Effector memory CD4-positive, alpha-beta T cell (primary cell): ENCODE data around the gene SORCS2.

ENCODE experiments used
- DNase-seq, 3 donors: peaks; one replicate each; pipeline ENCODE4 v3.0.0-alpha.2; 2020
- H3K27ac ChIP-seq: 2 replicates; pipeline ENCODE4 v1.7.0; 2013; ENCODE audit warnings: mild to moderate bottlenecking, low read length, moderate library complexity; ENCODE audit not compliant: insufficient read depth, poor library complexity, severe bottlenecking
- H3K27me3 ChIP-seq: replicated peaks from 2 replicates; pipeline ENCODE4 v1.7.0; 2013; ENCODE audit warnings: mild to moderate bottlenecking, low read length; ENCODE audit not compliant: insufficient read depth, control insufficient read depth, poor library complexity, severe bottlenecking
- H3K36me3 ChIP-seq: 2 replicates; pipeline ENCODE4 v1.7.0; 2013; ENCODE audit warnings: mild to moderate bottlenecking, low read length, moderate library complexity; ENCODE audit not compliant: control insufficient read depth, insufficient read depth
- H3K4me1 ChIP-seq: 2 replicates; pipeline ENCODE4 v1.7.0; 2013; ENCODE audit warnings: low read length, mild to moderate bottlenecking; ENCODE audit not compliant: control insufficient read depth, insufficient read depth, poor library complexity, severe bottlenecking
- H3K4me3 ChIP-seq: 2 replicates; pipeline ENCODE4 v1.7.0; 2013; ENCODE audit warnings: low read length, low read depth, mild to moderate bottlenecking; ENCODE audit not compliant: insufficient read depth, poor library complexity, severe bottlenecking
- H3K9me3 ChIP-seq: 2 replicates; pipeline ENCODE4 v1.7.0; 2013; ENCODE audit warnings: mild to moderate bottlenecking, low read length, moderate library complexity; ENCODE audit not compliant: control insufficient read depth

SORCS2 gene

DNA sequence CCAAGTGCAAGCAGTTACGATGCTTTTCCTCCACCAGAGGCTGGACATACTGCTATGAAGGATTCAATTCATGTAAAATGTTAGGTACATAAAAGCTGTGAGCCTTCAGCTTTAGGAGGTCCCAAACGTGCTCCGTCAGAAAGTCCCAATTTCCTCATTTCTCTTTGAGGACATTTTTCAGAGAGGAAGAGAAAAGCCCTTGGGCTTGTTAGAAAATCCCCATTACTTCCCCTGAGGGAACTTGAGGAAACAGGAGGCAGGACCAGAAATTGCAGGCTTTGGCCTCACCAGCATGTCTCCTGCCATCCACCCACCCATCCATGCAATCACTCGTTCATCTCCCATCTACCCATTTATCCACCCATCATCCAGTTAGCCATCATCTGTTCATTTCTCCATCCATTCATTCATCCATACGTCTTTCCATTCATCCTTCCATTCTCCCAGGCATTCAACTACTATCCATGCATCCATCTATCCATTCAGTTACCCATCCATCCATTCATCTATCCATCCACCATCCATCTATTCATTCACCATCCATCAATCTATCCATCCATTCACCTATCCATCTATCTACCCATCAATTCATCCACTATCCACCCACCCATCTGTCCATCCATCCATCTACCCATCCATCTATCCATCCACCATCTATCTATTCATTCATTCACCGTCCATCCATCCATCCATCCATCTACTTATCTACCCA is 523.8 kb downstream of the SORCS2 start:
- H3K4me1 ChIP-seq: no peaks in the 10 kb centered on the region
- no peak overlapping the region for H3K4me3 ChIP-seq
- no peaks in the 10 kb centered on the region for H3K9me3 ChIP-seq
- H3K27ac ChIP-seq: no peak overlapping the region
- H3K36me3 ChIP-seq: no peaks in the 10 kb centered on the region
- no peaks in the 10 kb centered on the region for H3K27me3 ChIP-seq
- DNase-seq: no peak

DNA sequence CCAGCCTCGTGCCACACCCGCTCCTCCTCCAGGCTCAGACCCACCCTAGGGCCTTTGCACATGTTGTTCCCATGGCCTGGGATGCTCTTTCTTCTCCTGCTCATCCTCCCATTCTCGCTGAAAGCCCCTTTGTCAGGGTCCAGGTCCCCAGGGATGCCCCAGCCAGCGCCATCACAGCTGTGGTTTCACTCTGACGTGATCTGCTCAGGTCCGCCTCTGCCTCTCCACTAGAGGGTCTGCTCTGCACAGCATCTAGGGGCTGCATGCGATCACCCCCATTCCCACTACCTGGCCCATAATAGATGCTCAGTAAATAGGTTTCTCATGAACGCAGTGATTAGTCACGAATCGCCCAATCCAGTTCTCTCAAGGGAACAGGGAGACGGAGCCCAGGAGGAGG is 524.8 kb downstream of the SORCS2 start:
- Histone ChIP-seq H3K4me3 (no peak overlapping the region), H3K4me1 (no peaks in the 10 kb centered on the region), H3K36me3 (no peaks in the 10 kb centered on the region), H3K9me3 (no peaks in the 10 kb centered on the region), H3K27ac (no peak overlapping the region), H3K27me3 (no peaks in the 10 kb centered on the region)
- DNase-seq: no peak

DNA sequence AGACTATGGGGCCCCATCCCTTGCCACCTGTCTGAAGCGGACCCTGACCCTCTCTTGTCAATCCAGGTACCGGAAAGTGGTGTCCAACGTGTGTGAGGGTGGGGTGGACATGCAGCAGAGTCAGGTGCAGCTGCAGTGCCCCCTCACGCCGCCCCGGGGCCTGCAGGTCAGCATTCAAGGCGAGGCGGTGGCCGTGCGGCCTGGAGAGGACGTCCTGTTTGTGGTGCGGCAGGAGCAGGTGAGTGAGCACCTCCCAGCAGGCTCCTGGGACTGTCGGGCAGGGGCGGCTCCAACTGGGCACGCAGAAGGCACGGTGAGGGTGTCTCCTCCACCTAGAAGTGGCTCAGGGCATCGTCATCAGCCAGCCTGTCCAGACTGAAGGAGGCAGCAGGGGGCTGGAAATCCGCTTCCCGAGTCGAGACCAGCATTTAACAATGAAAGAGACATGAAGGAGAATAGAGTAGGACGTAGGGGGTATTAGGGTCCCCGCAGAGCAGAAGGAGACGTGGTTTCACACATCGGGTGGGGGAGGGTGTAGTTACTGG is 525.7 kb downstream of the SORCS2 start:
- Histone ChIP-seq H3K4me3 (no peak overlapping the region), H3K36me3 (no peaks in the 10 kb centered on the region), H3K27me3 (no peaks in the 10 kb centered on the region), H3K27ac (no peak overlapping the region), H3K9me3 (no peaks in the 10 kb centered on the region), H3K4me1 (no peaks in the 10 kb centered on the region)
- DNase-seq: no peak

DNA sequence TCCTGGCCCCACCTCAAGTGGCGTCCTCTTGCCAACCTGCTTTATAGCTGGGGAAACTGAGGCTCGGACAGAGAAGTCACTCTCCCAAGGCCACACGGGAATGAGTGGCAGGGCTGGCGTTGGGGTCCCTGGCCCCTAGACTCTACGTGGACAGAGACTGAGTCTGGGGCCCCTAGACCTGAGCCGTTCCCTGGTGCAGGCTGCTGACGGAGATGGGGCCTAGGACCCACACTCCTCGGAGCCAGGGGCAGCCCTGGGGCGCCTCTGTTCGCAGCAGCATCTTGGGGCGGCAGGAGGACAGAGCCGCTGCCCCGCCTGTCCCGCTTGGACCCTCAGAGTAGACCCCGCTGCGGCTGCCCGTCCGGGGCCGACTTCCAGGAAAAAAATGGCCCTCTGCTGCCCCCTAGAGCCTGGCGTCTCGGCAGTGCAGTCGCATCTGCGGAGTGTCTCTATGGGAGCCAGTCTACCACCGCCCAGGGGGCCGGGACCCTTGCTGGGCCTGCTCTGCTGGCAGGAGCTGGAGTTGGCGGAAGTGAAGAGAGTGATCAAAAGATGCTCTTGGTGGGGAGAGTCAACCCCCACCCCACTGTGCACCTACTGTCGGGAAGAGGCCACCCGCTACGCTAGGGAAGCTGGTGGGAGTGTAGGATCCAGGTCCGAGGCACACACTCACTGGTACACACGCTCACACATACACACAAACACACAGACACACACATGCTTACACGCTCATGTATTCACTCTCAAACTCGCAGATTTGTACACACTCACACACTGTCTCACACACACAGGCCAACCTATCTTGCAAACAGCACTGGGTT is 527.2 kb downstream of the SORCS2 start:
- no peaks in the 10 kb centered on the region for H3K9me3 ChIP-seq
- H3K36me3 ChIP-seq: no peaks in the 10 kb centered on the region
- H3K27ac ChIP-seq: no peak overlapping the region
- DNase-seq: peak in 2 of 3 donors; percentile 14 to 34
- no peak overlapping the region for H3K4me3 ChIP-seq
- no peaks in the 10 kb centered on the region for H3K4me1 ChIP-seq
- H3K27me3 ChIP-seq: no peaks in the 10 kb centered on the region

DNA sequence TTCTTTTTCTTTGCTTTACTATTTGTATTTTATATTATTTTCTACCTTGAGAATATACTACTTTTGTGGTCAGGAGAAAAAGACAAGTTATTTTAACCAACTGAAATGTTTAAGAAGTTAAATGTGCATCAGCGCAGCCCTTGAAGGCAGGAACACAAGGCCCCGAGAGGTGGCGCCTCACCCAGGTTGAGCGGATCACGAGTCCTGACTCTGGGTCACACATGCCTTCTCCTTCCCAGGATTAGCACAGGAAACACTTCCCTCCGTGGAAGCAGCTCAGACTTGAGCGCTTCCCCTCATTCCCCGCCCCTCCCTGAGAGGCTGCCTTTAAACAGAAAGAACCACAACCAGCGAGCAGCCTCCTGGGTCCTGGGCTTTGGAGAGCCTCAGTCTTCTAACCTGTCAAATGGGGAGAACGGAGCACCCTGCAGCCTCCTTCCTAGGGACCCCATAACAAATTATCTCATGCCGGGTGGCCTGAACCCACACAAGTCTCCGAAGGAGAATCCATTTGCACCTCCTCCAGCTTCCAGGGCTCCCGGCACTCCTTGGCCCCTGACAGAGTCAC is 529.7 kb downstream of the SORCS2 start:
- Histone ChIP-seq H3K27ac (no peak overlapping the region), H3K4me3 (no peak overlapping the region), H3K9me3 (no peaks in the 10 kb centered on the region), H3K27me3 (no peaks in the 10 kb centered on the region), H3K4me1 (no peaks in the 10 kb centered on the region), H3K36me3 (no peaks in the 10 kb centered on the region)
- no peak for DNase-seq

DNA sequence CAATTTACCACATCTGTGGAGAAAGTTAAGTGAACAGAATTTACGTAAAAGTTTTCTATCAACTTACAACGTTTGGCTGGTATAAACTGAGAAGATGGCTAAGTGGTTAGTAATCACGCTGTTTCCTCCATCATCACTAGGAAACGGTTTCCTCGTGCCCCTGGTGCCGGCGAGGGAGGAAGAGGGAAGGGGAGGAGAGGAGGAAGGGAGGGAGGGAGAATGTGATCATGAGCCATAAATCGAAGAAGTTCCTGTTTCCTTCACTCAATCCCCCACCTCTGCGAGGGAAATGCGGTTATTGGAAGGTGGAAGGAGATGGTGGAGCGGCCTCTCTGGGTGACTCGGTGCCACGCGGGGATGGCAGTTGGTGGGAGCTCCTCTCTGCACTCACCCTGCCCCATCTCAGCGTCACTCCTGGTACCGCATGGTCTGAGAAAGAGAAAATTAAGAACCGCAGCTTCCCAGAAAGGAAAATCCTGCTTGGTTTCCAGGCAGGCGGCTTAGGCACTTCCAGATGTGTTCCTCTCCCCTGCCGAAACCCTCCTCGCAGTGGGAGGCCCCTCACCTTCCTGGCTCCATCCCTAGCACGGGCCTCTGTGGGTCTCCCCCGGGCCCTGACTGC is 530.5 kb downstream of the SORCS2 start:
- Histone ChIP-seq H3K27ac (no peak overlapping the region), H3K27me3 (no peaks in the 10 kb centered on the region), H3K9me3 (no peaks in the 10 kb centered on the region), H3K36me3 (no peaks in the 10 kb centered on the region), H3K4me3 (no peak overlapping the region), H3K4me1 (no peaks in the 10 kb centered on the region)
- no peak for DNase-seq

DNA sequence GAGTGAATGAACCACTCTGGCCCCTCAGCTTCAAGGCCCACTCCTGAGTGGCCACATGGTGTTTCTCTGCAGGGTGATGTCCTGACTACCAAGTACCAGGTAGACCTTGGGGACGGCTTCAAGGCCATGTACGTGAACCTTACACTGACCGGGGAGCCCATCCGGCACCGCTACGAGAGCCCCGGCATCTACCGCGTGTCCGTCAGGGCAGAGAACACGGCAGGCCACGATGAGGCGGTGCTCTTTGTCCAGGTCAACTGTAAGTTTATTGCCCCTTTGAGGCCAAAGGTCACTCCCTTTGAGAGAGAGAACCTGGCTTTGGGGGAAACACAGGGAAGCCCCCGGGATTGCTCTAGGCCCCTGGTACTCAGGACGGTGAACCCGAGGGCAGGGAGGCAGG is 531.3 kb downstream of the SORCS2 start:
- Histone ChIP-seq H3K4me1 (no peaks in the 10 kb centered on the region), H3K9me3 (no peaks in the 10 kb centered on the region), H3K36me3 (no peaks in the 10 kb centered on the region), H3K27ac (no peak overlapping the region), H3K4me3 (no peak overlapping the region), H3K27me3 (no peaks in the 10 kb centered on the region)
- no peak for DNase-seq

DNA sequence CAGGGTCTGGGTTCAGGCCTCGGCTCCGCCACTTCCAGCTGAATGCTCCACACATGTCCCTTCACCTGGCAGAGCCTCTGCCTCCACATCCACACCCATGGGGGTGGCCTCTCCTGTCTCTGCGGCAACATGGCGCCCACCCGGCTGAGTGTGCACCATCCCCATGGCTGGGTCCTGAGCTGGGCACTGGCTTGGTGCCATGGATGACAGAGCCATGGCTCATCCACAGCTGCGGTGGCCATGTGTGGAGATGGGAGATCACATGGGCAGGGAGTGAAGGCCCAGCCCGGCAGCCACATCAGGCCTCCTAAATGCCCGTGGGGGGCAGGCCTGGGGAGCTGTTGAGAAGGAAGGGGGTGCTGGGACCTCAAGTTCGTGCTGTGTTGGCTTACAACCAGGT is 533.6 kb downstream of the SORCS2 start:
- no peaks in the 10 kb centered on the region for H3K4me1 ChIP-seq
- H3K36me3 ChIP-seq: no peaks in the 10 kb centered on the region
- no peaks in the 10 kb centered on the region for H3K9me3 ChIP-seq
- no peaks in the 10 kb centered on the region for H3K27me3 ChIP-seq
- H3K4me3 ChIP-seq: no peak overlapping the region
- H3K27ac ChIP-seq: no peak overlapping the region
- no peak for DNase-seq

DNA sequence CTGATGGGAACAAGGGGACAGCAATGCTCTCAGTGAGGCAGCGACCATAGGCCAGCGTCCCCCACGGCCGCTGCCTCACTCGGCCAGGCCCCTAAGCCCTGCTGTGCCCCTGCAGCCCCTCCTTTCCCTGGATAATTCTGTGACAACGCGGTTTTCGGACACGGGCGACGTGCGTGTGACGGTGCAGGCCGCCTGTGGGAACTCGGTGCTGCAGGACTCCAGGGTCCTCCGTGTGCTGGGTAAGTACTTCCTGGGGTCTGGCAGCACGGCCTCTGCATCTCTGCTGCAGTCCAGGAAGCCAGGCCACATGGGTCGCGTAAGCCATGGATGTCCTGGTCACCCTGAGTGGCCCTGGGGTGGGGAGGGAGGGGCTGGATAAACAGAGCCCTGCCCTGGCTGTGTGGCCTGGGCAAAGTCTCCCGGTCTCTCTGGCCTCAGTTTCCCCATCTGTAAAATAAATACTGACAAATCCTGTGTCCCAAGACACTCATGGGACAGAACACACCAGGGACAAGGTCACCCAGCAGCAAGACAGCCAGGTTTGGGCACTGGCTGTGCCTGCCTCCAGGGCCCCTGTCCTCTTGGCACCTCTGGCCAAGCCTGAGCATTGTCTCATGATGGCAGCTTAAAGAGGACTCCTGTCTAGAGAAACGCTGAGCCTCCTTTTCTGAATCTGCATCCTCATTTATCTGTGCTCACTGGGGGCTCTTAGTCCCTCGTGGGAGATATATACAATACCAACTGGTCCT is 534.5 kb downstream of the SORCS2 start:
- no peak for DNase-seq
- Histone ChIP-seq H3K27ac (no peak overlapping the region), H3K4me1 (no peaks in the 10 kb centered on the region), H3K27me3 (no peaks in the 10 kb centered on the region), H3K4me3 (no peak overlapping the region), H3K36me3 (no peaks in the 10 kb centered on the region), H3K9me3 (no peaks in the 10 kb centered on the region)
